ENCODE measurements around the gene R3HDML. TPM values are rescaled to one million over a fixed set of nuclear protein-coding genes. Genes with fewer than 3 reads are reported as not detected.

Gene R3HDML
- total and polyA plus RNA-seq, 2 of the 13 experiments (the other 11 are each of a cell fraction or from before 2014, with no cell fraction given): not detected

DNA sequence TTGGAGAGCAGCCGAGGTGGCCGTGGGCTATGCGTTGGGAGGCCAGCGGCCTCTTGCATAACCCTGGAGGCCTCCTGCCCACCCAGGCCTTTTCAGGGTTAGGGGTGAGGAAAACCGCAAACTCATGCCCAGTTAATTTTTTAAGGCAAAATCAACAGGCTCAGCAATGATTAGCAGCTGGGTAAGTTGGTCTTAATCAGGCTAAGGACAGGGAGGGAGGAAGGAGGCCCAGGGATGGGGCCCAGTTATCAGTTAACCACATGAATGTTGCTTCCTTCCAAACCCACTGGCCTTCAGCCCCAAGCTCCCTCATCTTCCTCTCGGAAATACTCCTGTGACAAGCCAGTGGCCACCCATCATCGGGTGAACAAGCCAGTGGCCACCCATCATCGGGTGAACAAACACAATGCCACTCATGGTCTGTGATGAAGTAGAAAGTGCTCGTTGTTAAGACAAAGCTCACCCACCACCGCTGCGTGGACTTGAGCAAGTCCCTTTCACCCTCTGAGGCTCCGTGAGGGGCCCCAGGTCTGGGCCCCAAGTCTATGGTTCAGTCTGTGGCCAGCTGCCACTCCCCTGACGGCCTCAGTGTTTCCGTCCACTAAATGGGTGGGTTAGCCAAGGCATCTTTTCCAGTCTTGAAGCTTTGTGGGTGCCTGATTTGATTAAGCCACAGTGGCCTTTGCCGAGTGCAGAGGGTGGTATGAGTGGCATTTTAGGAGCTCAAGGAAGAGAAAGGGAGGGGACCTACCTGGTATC lies 58.0 kb downstream of the R3HDML start (continued):
- TF ChIP-seq, protein P1, sequence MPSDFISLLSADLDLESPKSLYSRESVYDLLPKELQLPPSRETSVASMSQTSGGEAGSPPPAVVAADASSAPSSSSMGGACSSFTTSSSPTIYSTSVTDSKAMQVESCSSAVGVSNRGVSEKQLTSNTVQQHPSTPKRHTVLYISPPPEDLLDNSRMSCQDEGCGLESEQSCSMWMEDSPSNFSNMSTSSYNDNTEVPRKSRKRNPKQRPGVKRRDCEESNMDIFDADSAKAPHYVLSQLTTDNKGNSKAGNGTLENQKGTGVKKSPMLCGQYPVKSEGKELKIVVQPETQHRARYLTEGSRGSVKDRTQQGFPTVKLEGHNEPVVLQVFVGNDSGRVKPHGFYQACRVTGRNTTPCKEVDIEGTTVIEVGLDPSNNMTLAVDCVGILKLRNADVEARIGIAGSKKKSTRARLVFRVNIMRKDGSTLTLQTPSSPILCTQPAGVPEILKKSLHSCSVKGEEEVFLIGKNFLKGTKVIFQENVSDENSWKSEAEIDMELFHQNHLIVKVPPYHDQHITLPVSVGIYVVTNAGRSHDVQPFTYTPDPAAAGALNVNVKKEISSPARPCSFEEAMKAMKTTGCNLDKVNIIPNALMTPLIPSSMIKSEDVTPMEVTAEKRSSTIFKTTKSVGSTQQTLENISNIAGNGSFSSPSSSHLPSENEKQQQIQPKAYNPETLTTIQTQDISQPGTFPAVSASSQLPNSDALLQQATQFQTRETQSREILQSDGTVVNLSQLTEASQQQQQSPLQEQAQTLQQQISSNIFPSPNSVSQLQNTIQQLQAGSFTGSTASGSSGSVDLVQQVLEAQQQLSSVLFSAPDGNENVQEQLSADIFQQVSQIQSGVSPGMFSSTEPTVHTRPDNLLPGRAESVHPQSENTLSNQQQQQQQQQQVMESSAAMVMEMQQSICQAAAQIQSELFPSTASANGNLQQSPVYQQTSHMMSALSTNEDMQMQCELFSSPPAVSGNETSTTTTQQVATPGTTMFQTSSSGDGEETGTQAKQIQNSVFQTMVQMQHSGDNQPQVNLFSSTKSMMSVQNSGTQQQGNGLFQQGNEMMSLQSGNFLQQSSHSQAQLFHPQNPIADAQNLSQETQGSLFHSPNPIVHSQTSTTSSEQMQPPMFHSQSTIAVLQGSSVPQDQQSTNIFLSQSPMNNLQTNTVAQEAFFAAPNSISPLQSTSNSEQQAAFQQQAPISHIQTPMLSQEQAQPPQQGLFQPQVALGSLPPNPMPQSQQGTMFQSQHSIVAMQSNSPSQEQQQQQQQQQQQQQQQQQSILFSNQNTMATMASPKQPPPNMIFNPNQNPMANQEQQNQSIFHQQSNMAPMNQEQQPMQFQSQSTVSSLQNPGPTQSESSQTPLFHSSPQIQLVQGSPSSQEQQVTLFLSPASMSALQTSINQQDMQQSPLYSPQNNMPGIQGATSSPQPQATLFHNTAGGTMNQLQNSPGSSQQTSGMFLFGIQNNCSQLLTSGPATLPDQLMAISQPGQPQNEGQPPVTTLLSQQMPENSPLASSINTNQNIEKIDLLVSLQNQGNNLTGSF (CRISPR knock-in tag; IDR thresholded peaks at IDR 0.05): no peak; the same call in 1 of the 2 replicates
- TF ChIP-seq NCOR1 (IDR thresholded peaks at IDR 0.05; ENCODE audit: borderline replicate concordance, low read length) (peak; percentile 40; the same call in 1 of the 2 replicates), ZNF225 (CRISPR knock-in tag; IDR thresholded peaks at IDR 0.05) (no peak), ZFY (CRISPR knock-in tag; IDR thresholded peaks at IDR 0.05) (peak; percentile 88), ZNF790 (CRISPR knock-in tag; IDR thresholded peaks at IDR 0.05; ENCODE audit: borderline replicate concordance) (peak; percentile 7; the same call in 1 of the 2 replicates), ZNF768 (CRISPR knock-in tag; IDR thresholded peaks at IDR 0.05) (peak; percentile 86; the same call in 1 of the 2 replicates), SP2 (CRISPR knock-in tag; IDR thresholded peaks at IDR 0.05) (no peak), ZMYM3 (CRISPR knock-in tag; IDR thresholded peaks at IDR 0.05) (peak; percentile 100)
- TF ChIP-seq, protein P2, sequence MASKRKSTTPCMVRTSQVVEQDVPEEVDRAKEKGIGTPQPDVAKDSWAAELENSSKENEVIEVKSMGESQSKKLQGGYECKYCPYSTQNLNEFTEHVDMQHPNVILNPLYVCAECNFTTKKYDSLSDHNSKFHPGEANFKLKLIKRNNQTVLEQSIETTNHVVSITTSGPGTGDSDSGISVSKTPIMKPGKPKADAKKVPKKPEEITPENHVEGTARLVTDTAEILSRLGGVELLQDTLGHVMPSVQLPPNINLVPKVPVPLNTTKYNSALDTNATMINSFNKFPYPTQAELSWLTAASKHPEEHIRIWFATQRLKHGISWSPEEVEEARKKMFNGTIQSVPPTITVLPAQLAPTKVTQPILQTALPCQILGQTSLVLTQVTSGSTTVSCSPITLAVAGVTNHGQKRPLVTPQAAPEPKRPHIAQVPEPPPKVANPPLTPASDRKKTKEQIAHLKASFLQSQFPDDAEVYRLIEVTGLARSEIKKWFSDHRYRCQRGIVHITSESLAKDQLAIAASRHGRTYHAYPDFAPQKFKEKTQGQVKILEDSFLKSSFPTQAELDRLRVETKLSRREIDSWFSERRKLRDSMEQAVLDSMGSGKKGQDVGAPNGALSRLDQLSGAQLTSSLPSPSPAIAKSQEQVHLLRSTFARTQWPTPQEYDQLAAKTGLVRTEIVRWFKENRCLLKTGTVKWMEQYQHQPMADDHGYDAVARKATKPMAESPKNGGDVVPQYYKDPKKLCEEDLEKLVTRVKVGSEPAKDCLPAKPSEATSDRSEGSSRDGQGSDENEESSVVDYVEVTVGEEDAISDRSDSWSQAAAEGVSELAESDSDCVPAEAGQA (IDR thresholded peaks at IDR 0.05; ENCODE audit: low read depth): 0 out of 2 replicates have a peak, but pooled peaks have one; percentile 7
- TF ChIP-seq, protein P2 (CRISPR knock-in tag; IDR thresholded peaks at IDR 0.05; ENCODE audit: borderline replicate concordance): 0 out of 2 replicates have a peak, but pooled peaks have one; percentile 14
- TF ChIP-seq, protein P3, sequence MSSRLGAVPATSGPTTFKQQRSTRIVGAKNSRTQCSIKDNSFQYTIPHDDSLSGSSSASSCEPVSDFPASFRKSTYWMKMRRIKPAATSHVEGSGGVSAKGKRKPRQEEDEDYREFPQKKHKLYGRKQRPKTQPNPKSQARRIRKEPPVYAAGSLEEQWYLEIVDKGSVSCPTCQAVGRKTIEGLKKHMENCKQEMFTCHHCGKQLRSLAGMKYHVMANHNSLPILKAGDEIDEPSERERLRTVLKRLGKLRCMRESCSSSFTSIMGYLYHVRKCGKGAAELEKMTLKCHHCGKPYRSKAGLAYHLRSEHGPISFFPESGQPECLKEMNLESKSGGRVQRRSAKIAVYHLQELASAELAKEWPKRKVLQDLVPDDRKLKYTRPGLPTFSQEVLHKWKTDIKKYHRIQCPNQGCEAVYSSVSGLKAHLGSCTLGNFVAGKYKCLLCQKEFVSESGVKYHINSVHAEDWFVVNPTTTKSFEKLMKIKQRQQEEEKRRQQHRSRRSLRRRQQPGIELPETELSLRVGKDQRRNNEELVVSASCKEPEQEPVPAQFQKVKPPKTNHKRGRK (CRISPR knock-in tag; IDR thresholded peaks at IDR 0.05): no peak
- TF ChIP-seq, protein P4, sequence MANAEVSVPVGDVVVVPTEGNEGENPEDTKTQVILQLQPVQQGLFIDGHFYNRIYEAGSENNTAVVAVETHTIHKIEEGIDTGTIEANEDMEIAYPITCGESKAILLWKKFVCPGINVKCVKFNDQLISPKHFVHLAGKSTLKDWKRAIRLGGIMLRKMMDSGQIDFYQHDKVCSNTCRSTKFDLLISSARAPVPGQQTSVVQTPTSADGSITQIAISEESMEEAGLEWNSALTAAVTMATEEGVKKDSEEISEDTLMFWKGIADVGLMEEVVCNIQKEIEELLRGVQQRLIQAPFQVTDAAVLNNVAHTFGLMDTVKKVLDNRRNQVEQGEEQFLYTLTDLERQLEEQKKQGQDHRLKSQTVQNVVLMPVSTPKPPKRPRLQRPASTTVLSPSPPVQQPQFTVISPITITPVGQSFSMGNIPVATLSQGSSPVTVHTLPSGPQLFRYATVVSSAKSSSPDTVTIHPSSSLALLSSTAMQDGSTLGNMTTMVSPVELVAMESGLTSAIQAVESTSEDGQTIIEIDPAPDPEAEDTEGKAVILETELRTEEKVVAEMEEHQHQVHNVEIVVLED (CRISPR knock-in tag; IDR thresholded peaks at IDR 0.05; ENCODE audit: borderline replicate concordance): peak; percentile 68; the same call in 1 of the 2 replicates

Data from HepG2 (cell line).